ENCODE data around the gene PDGFRB. TPM values are rescaled to one million over a fixed set of nuclear protein-coding genes. Genes with fewer than 3 reads are reported as not detected.

PDGFRB gene
- total RNA-seq, 6 experiments from 2014 or later, result 6.8 to 19.5 (median 9.4) TPM

DNA sequence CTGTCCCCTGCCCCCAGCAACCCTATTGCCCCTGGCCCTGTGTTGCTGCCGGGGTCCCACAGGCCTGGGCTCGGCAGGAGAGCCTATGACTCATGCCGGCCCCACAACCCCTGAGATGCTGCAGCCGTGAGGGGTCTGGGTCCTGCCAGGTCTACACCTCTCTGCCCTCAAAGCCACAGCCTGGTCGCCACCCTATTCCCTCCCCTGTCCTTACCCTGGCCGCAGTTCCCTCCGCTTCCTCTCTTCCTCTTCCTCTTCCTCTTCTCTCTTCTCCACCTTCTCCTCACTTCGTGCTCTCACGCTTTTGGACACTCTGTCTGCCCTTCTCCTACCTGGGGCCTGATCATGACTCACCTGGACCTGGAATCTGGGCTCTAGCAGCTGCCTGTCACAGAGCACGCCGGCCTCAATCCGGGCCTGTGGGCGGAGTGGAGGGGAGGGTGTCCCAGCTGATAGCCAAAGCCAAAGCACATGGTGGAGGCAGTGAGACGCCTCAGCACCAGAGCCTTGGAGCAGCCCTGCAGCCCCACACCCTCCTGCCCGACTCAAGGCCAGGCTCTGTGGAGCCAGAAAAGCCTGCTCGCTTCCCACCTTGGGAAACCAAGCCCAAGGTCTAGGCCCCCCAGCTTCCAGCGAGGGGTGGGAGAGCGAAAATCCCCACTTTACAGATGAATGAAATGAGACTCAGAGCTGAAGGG, 42.4 kb downstream of the PDGFRB start:
- no peaks in the 10 kb centered on the region for H3K4me1 ChIP-seq
- no peaks in the 10 kb centered on the region for H3K27me3 ChIP-seq
- H3K9me3 ChIP-seq, result no peaks in the 10 kb centered on the region
- no peak overlapping the region for H3K27ac ChIP-seq
- TF ChIP-seq, protein P1, sequence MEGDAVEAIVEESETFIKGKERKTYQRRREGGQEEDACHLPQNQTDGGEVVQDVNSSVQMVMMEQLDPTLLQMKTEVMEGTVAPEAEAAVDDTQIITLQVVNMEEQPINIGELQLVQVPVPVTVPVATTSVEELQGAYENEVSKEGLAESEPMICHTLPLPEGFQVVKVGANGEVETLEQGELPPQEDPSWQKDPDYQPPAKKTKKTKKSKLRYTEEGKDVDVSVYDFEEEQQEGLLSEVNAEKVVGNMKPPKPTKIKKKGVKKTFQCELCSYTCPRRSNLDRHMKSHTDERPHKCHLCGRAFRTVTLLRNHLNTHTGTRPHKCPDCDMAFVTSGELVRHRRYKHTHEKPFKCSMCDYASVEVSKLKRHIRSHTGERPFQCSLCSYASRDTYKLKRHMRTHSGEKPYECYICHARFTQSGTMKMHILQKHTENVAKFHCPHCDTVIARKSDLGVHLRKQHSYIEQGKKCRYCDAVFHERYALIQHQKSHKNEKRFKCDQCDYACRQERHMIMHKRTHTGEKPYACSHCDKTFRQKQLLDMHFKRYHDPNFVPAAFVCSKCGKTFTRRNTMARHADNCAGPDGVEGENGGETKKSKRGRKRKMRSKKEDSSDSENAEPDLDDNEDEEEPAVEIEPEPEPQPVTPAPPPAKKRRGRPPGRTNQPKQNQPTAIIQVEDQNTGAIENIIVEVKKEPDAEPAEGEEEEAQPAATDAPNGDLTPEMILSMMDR (IDR thresholded peaks at IDR 0.05), result no peak
- no peak for TF ChIP-seq POLR2A (IDR thresholded peaks at IDR 0.05)
- no peaks in the 10 kb centered on the region for H3K36me3 ChIP-seq
- DNase-seq (peak in 1 of 3 donors; percentile 42), ATAC-seq (peak in 3 of 4 donors; percentile 15 to 36 (median 34))
- WGBS (ENCODE audit: insufficient coverage, low coverage, low lambda C conversion rate, missing lambda C conversion rate), result 57% methylated on average over 9 of the region's 18 CpGs
- H3K4me3 ChIP-seq, result no peak overlapping the region
- intact Hi-C loops (cut with DNase I), result no loop called here

GRCh38 chr5:150112201-150113046, 43.2 kb downstream of the PDGFRB start:
- ATAC-seq (peak in 3 of 4 donors; percentile 5 to 50 (median 10)), DNase-seq (peak in 1 of 3 donors; percentile 40)
- Histone ChIP-seq H3K27ac (no peak overlapping the region), H3K27me3 (no peaks in the 10 kb centered on the region), H3K4me3 (no peak overlapping the region), H3K4me1 (no peaks in the 10 kb centered on the region), H3K36me3 (no peaks in the 10 kb centered on the region), H3K9me3 (no peaks in the 10 kb centered on the region)
- intact Hi-C loops (cut with DNase I), result no loop called here
- WGBS (ENCODE audit: insufficient coverage, low coverage, low lambda C conversion rate, missing lambda C conversion rate), result no CpG with 5 or more reads among the region's 6 CpGs
- TF ChIP-seq, protein P1 (IDR thresholded peaks at IDR 0.05), result no peak
- no peak for TF ChIP-seq POLR2A (IDR thresholded peaks at IDR 0.05)

GRCh38 chr5:150111122-150111521, 44.5 kb downstream of the PDGFRB start:
- intact Hi-C loops (cut with DNase I), result no loop called here
- H3K9me3 ChIP-seq, result no peaks in the 10 kb centered on the region
- TF ChIP-seq POLR2A (IDR thresholded peaks at IDR 0.05), result no peak
- TF ChIP-seq, protein P1 (IDR thresholded peaks at IDR 0.05), result no peak
- H3K4me3 ChIP-seq, result no peak overlapping the region
- no peaks in the 10 kb centered on the region for H3K27me3 ChIP-seq
- no peaks in the 10 kb centered on the region for H3K36me3 ChIP-seq
- no peaks in the 10 kb centered on the region for H3K4me1 ChIP-seq
- H3K27ac ChIP-seq, result no peak overlapping the region
- peak in 1 of 3 donors; percentile 40 for DNase-seq
- ATAC-seq, result no peak
- 60% methylated on average over 5 of the region's 8 CpGs for WGBS (ENCODE audit: insufficient coverage, low coverage, low lambda C conversion rate, missing lambda C conversion rate)

GRCh38 chr5:150109921-150110320, 45.7 kb downstream of the PDGFRB start:
- Histone ChIP-seq H3K36me3 (no peaks in the 10 kb centered on the region), H3K27ac (no peak overlapping the region), H3K9me3 (no peaks in the 10 kb centered on the region), H3K27me3 (no peaks in the 10 kb centered on the region), H3K4me1 (no peaks in the 10 kb centered on the region), H3K4me3 (no peak overlapping the region)
- WGBS (ENCODE audit: insufficient coverage, low coverage, low lambda C conversion rate, missing lambda C conversion rate), result 62% methylated on average over 4 of the region's 4 CpGs
- intact Hi-C loops (cut with DNase I), result no loop called here
- ATAC-seq (no peak), DNase-seq (no peak)
- TF ChIP-seq, protein P1 (IDR thresholded peaks at IDR 0.05), result no peak
- TF ChIP-seq POLR2A (IDR thresholded peaks at IDR 0.05), result no peak

Data from right lobe of liver (tissue), 6 donors.